Measurements from ENCODE around the gene KRTAP20-1. TPM values are rescaled to one million over a fixed set of nuclear protein-coding genes. Genes with fewer than 3 reads are reported as not detected.

Gene KRTAP20-1
- total RNA-seq, 1 donor from 2014 or later: not detected

DNA sequence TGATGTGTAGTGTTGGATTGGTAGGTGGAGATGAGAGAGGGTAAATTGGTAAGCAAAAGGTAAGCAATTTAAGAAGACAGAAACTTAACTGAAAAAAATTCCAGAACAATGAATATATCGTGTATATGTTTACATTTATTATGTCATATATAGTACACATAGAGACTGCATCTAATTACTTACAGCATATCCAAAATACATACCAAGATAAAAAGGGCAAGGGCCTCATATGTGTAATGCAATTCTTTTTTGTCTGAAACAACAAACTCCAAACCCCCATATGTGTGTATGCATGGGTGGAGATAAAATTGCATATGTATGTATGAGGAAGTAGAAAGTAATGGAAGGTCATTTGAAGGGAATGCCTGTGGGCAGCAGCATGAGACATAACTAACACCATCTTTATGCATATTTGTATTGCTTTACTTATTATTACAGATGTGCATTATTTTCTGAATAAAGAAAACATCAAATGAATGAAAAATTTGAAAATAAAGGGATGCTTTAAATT lies 30.7 kb downstream of the KRTAP20-1 start:
- DNase-seq: no peak

DNA sequence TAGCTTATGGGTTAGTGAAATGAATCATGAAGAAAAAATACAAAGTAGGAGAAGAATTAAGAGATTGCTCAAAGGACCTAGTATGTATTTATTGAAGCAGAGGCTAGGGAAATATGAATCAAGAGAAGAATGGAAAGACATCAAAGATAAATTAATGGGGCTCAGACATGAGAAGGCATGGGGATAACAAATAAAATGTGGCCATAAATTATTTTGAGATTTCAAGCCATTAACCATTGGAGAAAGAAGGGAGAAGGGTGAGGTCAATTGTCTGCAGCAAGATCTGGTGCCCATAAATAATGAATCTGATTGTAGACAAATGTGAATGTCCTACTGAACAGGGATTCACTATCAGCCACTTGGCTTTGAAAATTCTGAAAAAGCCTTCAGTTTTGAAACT lies 36.7 kb downstream of the KRTAP20-1 start:
- DNase-seq: no peak

Small RNAs within 50 kb of the gene (small RNA-seq; reads per million reads assigned to genes)
- gene KRTAP20-1 (ENCODE audit: low replicate concordance) (not detected), gene KRTAP20-3 (ENCODE audit: low replicate concordance) (not detected), gene KRTAP20-4 (ENCODE audit: low replicate concordance) (not detected), gene KRTAP22-1 (ENCODE audit: low replicate concordance) (not detected), gene KRTAP22-2 (ENCODE audit: low replicate concordance) (not detected)

Other genes with a start within 250 kb of the KRTAP20-1 start
- gene KRTAP13-2, start 244.2 kb upstream of the KRTAP20-1 start, total RNA-seq: 2.9 TPM
- gene KRTAP13-1, start 220.4 kb upstream of the KRTAP20-1 start, total RNA-seq: 0.99 TPM
- not detected for gene KRTAP13-3, start 190.5 kb upstream of the KRTAP20-1 start, total RNA-seq
- not detected for gene KRTAP13-4, start 186.2 kb upstream of the KRTAP20-1 start, total RNA-seq
- gene KRTAP15-1, start 176.2 kb upstream of the KRTAP20-1 start, total RNA-seq: not detected
- gene KRTAP19-1, start 136.1 kb upstream of the KRTAP20-1 start, total RNA-seq: 11.4 TPM
- not detected for gene KRTAP19-2, start 129.0 kb upstream of the KRTAP20-1 start, total RNA-seq
- gene KRTAP19-3, start 124.4 kb upstream of the KRTAP20-1 start, total RNA-seq: 9.7 TPM
- gene KRTAP19-4, start 119.3 kb upstream of the KRTAP20-1 start, total RNA-seq: not detected
- gene KRTAP19-5, start 114.3 kb upstream of the KRTAP20-1 start, total RNA-seq: 25.9 TPM
- not detected for gene KRTAP19-6, start 74.6 kb upstream of the KRTAP20-1 start, total RNA-seq
- not detected for gene KRTAP19-7, start 55.1 kb upstream of the KRTAP20-1 start, total RNA-seq
- not detected for gene KRTAP22-2, start 26.0 kb upstream of the KRTAP20-1 start, total RNA-seq
- not detected for gene KRTAP6-3, start 24.0 kb upstream of the KRTAP20-1 start, total RNA-seq
- not detected for gene KRTAP6-2, start 17.5 kb upstream of the KRTAP20-1 start, total RNA-seq
- gene KRTAP22-1, start 15.3 kb upstream of the KRTAP20-1 start, total RNA-seq: not detected
- gene KRTAP6-1, start 2.5 kb upstream of the KRTAP20-1 start, total RNA-seq: not detected
- not detected for gene KRTAP20-4, start 4.2 kb downstream of the KRTAP20-1 start, total RNA-seq
- 1.2 TPM for gene KRTAP20-2, start 18.8 kb downstream of the KRTAP20-1 start, total RNA-seq
- not detected for gene KRTAP20-3, start 26.4 kb downstream of the KRTAP20-1 start, total RNA-seq
- not detected for gene KRTAP21-3, start 102.4 kb downstream of the KRTAP20-1 start, total RNA-seq
- 1.3 TPM for gene KRTAP21-2, start 130.8 kb downstream of the KRTAP20-1 start, total RNA-seq
- not detected for gene KRTAP21-1, start 139.0 kb downstream of the KRTAP20-1 start, total RNA-seq
- gene KRTAP8-1, start 196.8 kb downstream of the KRTAP20-1 start, total RNA-seq: 2.5 TPM
- 3.4 TPM for gene KRTAP7-1, start 213.3 kb downstream of the KRTAP20-1 start, total RNA-seq